Stimulated activated CD8-positive, alpha-beta memory T cell treated with anti-CD3 and anti-CD28 coated beads, Interleukin-4, amount 100 ng/mL, for 4 hours (primary cell): ENCODE results near the gene PLCB4.

Experiments
- DNase-seq, 2 donors: peaks; one replicate each; pipeline ENCODE4 v3.0.0-alpha.2; 2020; ENCODE audit warnings: low read depth in 2 of 2, low spot score in 1 of 2

PLCB4 gene

DNA sequence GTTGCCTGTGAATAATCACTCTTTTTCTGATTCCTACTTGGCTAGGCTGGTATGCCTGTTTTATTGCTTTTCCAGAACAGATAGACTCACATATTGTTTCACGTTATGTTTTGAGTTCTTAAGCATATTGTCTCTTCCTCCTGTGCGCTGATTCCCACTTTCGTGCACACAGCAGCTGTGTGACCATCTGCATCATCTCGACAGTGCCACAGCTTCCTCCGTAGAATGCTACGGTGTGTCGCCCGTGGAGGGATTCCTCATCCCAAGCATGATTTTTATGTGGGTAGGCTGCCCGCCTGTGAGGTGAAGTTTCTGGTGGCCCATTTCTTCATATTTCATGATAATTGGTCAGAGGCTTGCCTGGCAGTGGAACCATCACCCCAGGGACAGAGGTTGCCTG, 31.8 kb downstream of the PLCB4 start:
- no peak for DNase-seq

DNA sequence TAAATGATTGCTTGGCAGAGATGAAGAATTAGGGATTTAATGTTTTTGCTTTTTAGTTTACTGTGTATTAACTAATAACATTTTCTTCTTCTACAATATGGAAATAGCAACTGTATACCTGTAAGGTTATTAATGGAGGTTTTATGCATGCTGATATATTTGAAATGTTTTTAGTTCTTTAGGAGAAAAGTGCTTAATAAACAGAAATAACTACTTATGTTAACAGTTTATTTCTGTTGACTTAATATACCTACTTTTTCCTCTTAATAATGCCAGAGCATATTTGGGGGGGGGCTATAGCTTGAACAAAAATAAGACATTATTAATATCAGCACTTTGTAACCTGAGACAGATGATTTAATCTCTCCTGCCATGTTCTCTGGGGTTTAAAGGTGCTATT, 33.6 kb downstream of the PLCB4 start:
- DNase-seq: no peak

GRCh38 chr20:9103955-9104354, 35.1 kb downstream of the PLCB4 start:
- DNase-seq: no peak

GRCh38 chr20:9108260-9108659, 39.4 kb downstream of the PLCB4 start:
- DNase-seq: no peak

- DNase-seq: no peak
Measured at GRCh38 chr20:9109566-9109965, 40.7 kb downstream of the PLCB4 start.

- DNase-seq: no peak
Measured at GRCh38 chr20:9110365-9110764, 41.5 kb downstream of the PLCB4 start.

DNA sequence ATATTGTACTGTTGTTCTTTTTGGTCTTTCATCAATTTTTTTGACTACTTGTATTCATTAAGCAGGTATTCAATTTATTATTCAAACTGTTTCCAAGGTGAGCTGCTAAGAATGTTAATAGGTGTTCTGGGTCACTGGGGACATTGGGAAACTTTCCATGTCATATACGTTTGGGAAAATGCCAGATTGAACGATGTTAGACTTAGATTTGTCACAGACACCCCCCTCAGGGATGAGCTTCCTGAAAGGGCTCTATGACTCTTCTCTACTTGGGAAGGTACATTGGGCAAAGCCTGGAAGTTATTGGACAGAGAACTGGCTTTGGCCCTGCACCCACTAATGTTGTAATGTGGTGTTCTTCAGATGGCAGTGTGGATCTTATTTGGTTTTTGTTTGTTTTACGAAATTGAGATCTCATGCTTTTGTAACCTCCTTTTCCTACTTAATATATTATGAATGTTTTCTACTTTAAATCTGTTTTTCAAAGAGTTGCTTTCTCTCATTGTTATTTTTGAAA, 42.1 kb downstream of the PLCB4 start:
- DNase-seq: no peak

DNA sequence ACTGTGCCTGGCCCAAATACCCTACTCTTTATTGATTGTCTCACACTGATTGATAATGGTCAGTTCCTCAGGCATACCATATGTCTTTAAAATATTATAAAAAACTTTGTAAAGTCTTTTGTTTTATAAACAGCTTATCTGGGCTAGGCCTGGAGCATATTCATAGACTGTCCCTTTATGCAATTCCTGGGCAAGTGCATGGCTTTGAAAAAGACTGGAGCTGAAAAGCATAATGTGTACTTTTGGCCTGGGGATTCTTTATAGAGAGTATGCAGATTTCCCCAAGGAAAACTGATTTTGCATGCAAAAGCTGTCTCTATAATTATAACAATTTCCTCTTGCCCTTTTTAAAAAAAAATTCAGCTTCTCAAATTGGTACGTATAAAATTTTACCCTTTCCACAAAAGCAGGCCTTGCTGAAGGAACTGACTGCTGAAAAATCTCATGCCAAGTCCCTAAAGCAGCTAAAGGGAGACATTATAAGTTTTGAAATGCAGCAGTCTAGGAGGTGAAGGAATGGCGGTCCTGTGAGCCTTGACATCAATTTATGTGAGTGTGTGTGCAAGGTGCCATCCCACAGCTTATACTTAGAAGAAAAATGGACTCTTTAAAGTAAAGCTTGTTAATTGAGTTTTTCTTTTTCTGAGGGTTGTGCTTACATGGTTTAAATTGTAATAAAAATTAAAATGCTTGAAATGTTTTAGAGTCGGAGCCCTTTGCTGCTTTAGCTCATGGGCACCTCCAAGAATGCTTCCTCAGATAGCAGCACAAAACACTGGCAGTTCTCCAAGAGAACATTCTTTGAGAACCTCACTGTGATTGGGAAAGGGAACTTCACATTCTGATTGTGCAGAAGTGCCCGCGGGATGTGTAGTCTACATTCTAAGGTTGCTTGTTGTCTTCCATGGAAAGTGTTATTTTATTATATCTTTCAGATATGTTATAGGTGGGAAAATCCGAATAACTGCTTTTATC, 43.9 kb downstream of the PLCB4 start:
- no peak for DNase-seq

GRCh38 chr20:9114709-9115108, 45.8 kb downstream of the PLCB4 start:
- DNase-seq: no peak

DNA sequence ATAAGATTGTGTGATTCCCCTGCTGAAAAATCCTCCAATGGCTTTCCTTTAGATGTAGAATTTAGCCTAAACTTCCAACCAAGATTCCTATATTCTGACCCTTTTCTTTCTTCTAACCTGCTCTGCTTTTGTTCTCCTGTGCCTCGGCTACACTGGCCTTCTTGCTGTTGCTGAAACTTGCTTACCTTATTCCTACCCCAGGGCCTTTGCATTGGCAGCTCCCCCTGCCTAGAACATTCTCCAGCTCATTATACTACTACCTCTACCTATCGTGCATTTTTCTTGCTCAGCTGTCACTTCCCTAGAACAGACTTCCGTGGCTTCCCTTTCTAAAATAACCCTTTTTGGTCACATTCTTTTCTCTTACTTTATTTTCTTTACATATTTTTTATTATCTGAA, 48.7 kb downstream of the PLCB4 start:
- no peak for DNase-seq

GRCh38 chr20:9119776-9120175, 50.9 kb downstream of the PLCB4 start:
- DNase-seq: no peak

GRCh38 chr20:9121211-9121610, 52.3 kb downstream of the PLCB4 start:
- DNase-seq: no peak

DNA sequence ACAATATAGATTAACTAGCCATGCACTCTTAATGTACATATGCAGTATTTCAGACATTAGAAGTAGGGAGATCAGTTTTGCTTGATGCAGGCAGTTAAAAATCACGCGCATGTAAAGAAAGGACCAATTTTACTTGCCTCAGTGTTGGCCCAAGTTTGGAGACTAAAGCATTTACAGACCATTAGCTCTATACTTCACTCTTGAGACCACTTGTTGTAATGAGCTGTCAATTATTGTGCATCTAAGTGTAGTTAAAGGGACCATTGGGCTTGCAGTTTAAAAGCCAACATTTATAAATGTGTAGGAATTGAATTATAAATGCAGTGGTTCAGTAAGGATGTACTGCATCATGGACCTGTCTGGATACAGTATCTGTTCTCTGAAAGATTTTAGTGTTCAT, 53.7 kb downstream of the PLCB4 start:
- no peak for DNase-seq

GRCh38 chr20:9126527-9126926, 57.6 kb downstream of the PLCB4 start:
- DNase-seq: no peak

- no peak for DNase-seq
Measured at GRCh38 chr20:9128568-9128967, 59.7 kb downstream of the PLCB4 start.

DNA sequence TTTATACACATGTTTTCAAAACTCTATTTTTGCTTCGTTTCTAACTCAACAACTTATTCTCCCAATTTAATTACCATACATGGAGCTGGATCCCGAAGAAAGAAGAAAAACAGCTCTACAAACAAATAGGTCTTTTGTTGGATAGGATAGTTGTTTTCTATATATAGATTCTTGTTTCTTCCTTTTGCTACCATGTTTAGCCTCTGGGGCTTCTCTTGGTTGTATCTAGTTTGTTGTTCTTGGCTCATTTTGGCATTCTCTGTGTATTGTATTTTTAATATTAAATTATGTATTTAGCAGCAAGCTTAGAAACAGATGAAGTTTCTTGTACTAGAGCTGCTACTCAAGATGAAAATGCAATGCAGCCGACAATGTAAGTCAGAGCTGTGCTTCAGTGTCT, 60.9 kb downstream of the PLCB4 start:
- DNase-seq: no peak

GRCh38 chr20:9130521-9130920, 61.6 kb downstream of the PLCB4 start:
- no peak for DNase-seq

DNA sequence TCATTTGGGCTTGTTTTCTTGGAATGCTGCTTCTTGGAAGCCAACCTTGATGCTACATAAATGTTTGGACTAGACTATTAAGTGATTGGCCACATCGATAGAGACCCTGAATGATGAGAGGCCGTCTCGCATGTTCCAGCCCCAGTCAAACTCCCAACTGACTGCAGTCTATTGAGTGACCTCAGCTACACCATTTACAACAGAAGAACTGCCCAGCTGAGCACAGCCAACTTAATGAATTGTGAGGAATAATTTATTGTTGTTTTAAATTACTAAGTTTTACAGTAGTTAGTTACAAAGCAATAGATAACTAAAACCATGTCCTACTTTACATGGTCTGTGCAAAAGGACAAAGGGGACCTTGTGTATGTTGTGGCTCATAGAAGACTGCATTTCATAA, 63.0 kb downstream of the PLCB4 start:
- DNase-seq: no peak

- DNase-seq: no peak
Measured at GRCh38 chr20:9134346-9134745, 65.5 kb downstream of the PLCB4 start.

DNA sequence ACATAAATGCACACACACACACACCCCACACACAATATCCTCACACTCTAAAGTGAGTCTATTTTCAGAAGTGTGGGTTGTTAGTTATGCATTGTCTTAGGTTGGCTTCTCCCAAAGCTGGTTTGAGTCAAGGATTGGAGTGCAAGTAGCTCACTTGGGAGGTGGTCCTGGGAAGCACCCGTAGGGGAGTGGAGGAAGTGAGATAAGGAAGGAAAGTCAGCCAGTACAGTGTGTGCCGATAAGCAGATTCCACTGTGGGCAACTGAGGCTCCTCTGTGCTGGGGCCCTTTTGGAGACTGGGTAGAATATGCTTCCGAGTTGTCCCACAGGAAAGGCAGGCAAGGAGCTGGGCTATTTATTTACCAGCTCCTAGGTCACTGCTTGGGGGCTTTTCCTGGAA, 67.2 kb downstream of the PLCB4 start:
- DNase-seq: no peak

GRCh38 chr20:9137001-9137400, 68.1 kb downstream of the PLCB4 start:
- DNase-seq: no peak

DNA sequence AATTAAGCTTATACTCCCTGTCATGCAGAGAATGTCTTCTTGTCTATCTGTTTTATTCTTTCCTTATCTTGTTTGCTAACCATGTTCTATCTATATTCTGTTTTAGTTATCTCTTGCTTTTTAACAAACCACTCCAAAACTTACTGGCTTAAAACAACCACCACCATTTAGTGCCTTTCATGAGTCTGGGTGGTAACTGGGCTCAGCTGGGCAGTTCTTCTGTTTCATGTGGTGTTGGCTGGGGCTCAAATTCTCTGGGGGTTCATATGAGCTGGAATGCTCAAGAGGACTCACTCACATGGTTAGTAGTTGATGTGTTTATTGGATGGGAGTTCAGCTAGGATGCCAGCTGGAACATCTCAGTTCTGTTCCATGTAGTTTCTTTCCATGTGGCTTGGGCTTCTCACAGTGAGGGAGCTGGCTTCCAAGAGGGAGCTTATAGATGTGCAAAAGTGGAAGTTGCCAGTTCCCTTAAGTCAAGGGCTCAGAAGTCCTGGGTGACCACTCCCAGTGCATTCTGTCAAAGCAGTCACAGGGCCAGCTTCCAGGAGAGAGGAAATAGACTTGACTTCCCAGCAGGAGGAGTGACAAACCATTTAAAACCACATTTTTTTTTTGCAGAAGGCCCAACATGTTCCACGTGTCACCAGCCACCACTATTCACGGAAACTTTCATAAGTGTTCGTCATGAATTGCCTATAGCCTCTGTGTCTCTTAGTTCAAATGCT, 70.4 kb downstream of the PLCB4 start:
- DNase-seq: no peak
